Central memory CD4-positive, alpha-beta T cell (primary cell): ENCODE results near the gene ZACN.
"Not testable (repeated sequence)": the region's sequence is repeated elsewhere in the genome, so short reads cannot be mapped to it uniquely, and the experiment has no call there.

Experiments used
- DNase-seq: peaks from one replicate; pipeline ENCODE4 v3.0.0; 2022
- total RNA-seq, 3 experiments: gene quantifications; one replicate each; lab custom pipeline; 2026; lab: John Stamatoyannopoulos, UW

The ZACN gene
- 0 to 4.2 (median 0.16) reads per million in 3 experiments for total RNA-seq

DNA sequence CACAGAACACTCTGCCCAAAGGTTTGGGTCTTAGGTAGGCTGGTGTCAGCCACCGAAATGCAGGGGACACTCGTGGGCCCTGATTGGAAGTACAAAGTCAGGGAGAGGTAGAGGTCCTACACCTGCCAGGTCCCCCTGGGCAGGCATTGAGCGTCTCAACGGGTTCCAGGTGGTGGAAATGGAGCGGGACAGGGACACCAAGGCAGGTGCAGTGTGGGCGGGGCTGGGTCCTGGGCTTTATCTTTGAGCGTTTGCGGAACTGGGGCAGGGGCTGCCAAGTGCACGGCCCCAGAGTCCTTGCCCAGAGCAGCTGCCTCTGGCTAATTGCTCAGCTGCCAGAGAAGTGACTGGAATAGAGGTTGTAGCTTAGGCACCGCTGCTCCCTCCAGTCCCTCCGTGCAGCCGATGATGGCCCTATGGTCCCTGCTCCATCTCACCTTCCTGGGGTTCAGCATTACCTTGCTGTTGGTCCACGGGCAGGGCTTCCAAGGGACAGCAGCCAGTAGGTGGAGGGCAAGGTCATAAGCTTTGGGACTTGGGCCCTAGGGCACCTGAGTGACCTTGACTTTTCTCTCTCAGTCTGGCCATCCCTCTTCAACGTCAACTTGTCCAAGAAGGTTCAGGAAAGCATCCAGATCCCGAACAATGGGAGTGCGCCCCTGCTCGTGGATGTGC, at the start of gene ZACN:
Gene ZACN, plus strand, starts transcription at position 323 of the 675 bp plus-strand sequence. Its CDS starts 83 bp downstream, at position 406.
- DNase-seq = no peak

DNA sequence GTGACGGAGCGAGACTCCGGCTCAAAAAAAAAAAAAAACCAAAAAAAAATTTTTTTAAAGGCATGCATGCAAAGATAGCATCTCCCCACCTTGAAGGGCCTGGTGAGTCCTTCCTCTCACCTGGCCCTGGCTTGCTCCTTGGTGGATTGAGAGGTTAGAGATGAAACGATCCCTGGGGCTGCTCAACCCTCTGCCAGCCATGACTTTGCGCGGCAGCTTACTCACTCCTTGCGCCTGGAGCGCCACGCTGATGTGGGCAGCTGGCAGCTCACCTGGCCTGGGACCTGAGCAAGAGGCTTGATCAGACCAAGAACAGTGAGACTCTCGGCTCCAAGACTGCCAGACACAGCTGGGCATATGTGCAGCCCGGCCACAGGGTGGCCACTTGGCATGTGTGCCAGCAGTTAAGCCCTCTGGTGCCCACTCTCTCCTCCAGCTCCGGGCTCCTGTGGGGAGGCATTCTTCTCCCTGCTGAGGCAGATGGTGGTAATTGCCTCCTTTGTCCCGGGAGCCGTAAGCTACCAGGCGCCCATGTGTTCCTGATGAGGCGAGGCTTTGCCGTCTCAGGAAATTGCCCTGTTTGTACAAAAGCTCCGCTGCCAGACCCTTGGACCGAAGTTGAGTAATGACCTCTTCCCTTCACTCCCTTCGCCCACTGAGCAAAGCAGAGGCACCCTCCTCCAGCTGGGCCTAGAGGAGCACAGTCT, 46.8 kb upstream of the ZACN start:
- DNase-seq = no peak

DNA sequence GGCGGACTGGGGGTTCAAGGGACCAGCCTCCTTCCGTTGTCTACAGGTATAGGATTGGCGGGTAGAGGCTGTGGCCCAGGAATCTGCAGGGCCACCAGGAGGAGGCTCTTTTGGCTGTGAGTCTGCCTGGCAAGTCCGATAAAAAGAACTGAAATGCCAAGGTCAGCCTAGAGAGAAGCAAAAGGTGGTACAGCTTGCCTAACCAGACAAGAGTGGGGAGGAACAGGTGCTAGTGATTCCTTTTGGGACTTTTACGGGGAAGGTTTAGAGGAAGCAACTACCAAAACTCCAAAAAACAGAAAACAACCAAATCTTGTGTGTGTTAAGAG, 46.2 kb upstream of the ZACN start:
- DNase-seq = no peak

DNA sequence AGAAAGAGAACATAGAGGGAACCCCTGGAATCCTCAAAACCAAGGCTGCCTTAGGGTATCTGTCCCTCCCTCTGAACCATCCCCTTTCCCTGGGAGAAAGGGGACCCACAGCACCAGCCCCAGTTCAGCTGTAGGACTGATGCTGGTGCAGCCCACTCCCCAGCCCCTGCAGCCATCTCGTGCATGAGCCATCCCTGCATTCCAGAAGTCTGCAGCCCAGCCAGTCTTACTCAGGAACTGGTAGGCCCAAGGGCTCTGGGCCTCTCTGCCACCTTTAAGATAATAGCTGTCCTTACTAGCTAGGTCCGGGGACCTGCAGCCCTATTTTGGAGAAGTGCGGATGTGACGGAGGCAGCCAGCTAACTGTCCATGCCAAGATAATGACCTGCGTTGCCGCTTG, 45.8 kb upstream of the ZACN start:
- no peak for DNase-seq

DNA sequence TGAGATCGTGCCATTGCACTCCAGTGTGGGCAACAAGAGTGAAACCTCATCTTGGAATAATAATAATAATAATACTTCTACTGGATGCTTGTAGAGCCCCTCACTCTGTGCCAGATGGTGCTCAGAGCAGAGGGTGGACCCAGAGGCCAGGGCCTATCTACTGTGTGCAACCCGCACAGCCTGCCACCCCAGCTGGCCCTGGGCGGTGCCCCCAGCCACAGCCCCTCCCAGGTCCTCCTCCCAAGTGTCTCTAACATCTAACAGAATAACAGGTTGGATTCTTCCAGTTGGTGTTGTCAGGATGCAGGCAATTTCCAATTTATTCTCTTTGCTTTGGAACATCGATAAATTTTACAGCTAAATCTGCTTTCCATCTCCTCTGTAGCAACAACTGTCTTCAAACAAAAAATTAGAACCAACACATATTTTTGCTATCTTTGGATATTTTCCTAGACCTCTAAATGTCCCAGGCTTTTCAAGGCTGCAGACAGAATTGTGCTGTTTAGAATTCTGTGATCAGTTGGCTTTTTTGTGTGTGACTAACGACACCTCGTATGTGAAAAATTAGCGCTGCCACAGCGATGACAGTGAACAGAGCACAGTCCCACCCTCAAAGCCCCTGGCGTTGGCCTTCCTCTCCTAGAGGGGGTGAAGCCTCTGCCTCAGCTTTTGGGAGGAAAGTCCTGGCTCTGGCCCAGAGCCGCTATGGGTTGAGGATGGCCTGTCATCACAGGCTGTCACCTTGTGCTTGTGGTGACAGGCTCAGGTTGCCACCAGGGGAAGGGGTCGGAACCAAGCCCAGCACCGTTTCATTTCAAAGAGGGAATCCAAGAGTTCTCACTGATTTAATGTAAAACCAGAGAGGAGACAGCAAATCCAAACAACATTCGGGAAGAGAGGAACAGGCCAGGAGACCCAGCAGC, 44.3 kb upstream of the ZACN start:
- no peak for DNase-seq

DNA sequence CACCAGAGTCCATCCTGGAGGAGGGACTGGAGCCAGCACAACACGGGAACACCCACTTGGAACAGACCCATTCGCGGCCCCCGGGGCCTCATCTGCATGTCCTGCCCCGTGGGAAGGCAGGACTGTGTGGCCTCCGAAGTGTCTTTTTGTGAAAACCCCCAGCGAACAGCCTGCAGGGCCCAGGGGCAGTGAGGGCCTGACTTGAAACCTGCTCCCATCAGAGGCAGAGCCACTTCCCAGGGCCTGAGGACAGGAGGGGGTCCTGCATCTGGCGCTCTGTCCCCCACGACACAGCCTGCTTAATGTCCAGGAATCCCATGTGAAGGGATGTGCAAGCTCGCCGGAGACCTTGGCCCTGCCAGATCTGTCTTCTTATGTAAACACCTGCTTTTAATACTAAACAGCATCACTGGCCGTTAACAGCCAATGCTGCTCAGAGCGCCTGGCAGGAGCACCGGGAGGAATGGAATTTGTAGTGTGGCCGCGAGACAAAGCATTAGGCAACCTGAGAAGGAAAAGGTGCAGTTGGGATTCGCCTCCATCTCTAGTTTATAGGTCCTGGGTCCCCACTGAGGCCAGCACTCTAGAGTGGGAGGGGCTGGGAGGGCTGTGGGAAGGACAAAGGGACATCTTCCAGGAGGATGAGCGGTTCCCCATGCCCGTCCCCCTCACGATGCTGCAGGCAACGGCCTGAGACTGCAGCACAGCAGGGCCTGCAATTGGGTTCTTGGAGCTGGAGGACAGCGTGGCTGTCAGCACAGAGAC, 42.3 kb upstream of the ZACN start:
- DNase-seq = no peak

DNA sequence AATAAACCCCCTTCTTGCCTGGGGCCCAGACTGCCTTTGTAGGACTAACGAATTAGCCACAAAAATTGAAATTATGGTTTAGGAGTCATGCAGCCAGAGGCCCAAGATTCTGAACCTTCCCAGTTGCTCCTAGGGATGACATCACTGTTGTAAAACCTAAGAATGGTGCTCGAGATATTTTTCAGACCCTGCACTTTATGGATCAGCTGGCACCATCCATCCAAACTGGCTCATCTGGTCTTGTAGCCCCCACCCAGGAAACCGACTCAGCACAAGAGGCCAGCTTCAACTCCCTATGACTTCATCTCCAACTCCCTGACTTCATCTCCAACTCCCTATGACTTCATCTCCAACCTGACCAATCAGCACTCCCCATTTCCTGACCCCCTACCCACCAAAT, 40.9 kb upstream of the ZACN start:
- DNase-seq = no peak

DNA sequence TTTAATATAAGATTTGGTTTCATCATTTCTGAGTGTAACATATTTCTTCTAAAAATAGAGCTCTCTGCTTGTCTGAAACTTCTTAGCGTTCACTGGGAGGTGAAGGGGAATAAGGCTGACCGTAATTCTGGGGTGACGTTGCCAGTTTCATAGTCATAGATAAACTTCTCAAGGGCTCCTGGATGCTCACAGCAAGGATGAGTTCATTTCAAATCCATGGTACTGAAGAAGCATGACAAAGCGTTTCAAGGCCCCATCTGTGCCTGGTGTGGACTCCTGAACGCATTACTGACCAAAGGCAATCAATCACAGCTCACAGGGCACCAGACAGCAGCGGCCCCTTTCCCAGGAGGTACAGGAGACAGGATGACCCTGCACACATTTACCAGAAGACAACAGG, 39.9 kb upstream of the ZACN start:
- no peak for DNase-seq

DNA sequence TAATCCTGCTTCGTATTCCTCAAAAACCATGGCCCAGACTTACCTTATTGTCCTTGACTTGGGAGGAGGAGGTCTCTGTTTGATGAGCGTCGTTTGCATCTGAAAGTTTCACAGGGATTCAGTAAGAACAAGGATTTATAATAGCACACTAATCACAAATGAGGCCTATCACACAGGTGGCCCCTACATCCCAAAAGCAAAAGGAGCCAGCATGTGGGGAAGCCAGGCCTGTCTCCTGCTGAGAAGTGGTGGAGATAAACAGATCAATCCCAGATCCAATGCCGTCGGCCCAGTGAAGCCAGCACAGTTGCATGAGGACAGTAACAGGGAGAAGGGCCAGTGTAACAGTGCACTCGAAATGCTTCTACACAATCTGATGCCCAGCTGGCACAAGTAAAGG, 38.6 kb upstream of the ZACN start:
- no peak for DNase-seq

DNA sequence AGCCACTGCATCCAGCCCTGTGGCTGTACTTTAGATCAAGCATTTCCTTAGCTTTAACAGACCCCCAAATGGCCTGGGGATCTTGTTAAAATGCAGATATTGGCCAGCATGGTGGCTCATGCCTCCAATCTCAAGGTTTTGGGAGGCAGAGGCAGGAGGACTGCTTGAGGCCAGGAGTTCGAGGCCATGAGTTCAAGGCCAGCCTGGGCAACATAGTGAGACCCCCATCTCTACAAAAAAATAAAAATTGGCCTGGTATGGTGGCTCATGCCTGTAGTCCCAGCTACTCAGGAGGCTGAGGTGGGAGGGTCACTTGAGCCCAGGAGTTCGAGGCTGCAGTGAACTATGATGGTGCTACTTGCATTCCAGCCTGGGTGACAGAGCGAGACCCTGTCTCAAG, 36.1 kb upstream of the ZACN start:
- DNase-seq = not testable (repeated sequence)

DNA sequence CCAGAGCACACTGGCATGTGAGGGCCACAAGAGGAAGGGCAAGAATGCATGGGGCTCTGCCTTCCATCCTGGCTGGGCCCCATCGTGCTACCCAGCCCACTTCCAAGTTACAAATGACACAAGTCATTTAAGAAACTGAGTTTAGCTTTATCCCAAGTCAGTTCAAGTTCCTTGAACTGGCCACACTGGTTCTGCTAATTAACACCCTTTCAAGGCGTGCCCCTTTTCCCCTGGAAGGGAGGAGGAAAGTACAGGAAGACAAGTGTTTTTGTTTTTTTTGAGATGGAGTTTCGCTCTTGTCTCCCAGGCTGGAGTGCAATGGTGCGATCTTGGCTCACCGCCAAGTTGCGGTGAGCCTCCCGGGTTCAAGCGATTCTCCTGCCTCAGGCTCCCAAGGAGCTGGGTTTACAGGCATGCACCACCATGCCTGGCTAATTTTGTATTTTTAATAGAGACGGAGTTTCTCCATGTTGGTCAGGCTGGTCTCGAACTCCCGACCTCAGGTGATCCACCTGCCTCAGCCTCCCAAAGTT, 34.4 kb upstream of the ZACN start:
- DNase-seq = not testable (repeated sequence)

DNA sequence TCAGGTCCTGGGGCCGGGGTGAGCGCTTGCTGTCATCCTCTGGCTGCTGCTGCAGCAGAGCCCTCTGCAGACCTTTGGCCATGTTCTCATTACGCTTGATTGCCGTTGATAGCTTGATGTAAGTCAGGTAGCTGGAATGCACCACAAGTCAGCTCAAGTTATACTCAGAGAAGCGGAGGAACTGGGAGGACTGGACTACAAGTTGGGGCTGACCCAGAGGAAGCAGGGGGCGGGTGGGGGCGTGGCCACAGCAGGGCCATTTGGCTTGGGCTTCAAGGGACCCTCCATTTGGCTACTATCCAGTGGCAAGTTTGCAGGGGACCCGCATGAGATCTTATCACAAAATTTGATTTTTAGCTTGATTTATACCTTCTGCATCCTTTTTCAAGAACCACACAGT, 32.9 kb upstream of the ZACN start:
- no peak for DNase-seq

DNA sequence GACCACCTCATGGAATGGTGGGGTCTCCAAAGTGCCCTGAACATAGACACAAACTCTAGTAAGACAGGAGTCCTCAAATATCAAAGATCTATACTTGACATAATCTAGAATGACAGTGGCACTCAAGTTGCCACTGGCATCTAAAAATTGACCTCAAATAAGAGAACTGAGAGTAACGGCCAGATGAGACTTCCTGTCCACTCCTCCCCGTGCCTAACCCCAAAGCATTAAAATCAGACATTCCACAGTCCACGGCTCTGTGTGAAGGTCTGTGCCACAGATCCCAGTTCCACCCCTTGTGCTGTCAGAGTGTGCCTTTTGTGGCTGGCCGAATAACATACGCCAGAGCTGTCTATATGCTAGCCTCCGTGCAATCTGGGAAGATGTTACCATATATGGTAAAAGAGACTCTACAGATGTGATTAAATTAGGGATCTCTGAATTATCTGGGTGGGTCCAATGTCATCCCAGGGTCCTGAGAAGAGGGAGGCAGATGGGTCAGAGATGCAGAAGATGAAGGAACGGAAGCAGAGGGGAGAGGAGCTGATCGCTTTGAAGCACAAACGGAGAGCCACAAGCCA, 30.9 kb upstream of the ZACN start:
- no peak for DNase-seq

DNA sequence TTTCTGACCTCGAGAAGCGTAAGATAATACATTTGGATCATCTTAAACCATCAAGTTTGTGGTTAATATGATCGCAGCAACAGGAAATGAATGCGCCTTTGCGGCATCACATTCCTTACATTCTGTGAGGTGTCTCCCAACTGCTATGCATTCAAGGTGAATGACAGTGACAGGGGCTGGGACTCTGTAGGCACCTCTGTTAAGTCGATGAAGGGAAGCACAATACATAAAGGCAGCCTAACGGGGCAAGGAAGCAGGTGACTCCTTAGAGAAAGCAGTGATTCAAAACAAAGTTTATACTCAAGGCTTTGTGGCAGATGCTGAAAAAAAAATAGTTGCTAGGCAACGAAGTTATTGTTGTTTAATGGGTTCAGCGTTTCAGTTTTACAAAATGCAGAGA, 30.3 kb upstream of the ZACN start:
- DNase-seq = peak; percentile 25

DNA sequence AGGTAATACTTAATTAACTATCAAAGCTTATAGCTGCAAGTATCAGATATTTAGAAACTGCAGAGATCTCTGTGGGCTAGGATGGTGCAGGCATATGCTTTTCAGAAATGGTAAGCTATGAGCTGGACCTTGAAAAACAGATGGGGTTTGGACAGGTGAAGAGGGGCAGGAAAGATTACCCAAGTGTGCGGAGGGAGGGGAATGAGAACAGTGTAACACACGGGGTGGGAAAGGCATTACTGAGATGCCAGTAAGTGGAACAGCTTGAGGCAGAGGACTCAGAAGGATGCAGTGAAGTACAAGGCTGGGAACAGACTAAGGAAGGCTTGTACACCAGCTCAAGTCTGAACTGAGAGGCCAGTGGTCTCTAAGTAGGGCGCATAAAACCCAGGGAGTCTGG, 29.7 kb upstream of the ZACN start:
- DNase-seq = no peak

DNA sequence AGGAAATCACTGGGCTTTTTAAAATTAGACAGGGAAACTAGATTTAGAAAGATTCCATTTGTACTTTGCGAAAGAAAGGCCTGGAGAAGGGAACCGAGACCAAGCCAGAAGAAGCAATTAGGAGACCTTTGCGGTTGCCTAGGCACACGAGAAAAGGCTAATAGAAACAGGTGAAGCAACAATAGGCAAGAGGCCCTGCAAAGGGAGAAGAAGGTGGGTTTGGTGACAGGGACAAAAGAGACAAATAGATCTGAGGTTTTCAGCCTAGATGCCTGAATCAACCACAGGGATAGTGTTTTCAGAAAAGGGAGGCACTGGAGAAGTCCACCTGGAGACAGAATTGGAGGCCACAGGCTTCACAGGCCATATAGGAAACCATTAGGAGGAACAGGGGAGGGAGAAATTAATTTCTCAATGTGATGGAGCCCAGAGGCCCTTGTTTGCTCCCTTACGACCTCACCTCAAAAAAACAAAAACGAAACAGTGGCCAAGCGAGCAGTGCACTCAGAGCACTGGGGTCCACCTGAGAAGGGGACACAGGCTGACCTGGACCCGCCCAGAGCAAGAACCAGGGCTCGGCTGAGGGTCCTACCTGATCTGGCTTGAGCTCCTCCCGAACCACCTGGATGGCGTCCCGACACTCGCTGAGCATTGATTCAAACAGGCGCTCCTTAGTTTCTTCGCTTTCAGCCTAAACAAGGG, 29.0 kb upstream of the ZACN start:
- no peak for DNase-seq

DNA sequence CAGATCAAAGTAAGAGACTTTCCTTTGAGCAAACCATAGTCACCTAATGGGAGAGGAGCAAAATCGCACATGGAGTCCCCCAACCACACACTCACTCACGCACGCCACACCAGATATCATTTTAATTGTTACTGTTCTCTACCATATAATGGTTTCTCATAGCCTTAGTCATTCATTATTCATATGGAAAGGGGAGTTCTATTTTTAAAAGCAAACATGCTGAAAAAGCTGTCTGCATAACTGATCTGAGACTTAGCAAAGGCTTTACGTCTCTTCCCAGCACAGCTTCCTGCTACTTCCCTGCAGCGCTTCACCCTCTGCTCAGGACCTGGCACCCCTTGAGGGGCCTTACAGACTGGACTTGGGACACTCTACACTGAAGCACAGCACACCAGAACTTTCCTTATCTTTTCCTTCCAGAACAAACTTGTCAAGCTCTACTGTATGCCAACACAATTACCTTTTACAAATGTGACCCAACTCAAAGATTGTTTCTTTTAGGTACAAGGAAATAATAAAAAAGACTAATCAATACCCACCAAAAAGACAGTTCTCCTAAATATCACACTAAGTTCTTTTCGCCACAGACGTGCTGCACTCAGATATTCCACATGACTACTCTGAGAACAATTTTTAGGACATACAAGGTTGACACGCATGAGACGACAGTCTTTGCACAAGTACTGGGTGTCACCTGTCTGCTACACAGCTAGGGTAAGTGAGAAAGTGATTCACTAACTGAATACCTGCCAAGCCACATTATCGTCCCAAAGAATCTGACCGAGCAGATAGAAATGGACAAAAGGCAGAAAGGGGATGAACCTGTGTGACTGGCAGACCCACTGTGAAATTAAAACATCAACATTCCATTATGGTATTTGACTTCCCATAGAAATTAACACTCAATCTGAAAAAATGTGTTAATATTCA, 28.2 kb upstream of the ZACN start:
- DNase-seq = no peak

DNA sequence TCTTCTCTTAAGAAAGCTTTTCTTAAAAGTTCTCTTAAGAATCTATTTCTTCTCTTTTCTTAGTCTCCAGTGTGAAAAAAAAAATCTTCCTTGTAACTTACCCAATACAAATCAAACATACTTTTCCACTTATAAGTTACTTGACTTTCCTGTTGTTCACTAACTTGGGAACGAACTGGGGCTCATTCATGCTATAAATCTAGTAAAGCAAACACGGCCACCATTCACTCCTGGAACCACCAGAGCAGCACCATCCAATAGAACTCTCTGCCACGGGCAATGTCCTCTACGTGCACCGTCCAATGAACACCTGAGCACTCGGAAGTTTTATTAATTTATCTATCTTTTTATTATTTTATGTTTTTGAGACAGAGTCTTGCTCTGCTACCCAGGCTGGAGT, 27.4 kb upstream of the ZACN start:
- no peak for DNase-seq

DNA sequence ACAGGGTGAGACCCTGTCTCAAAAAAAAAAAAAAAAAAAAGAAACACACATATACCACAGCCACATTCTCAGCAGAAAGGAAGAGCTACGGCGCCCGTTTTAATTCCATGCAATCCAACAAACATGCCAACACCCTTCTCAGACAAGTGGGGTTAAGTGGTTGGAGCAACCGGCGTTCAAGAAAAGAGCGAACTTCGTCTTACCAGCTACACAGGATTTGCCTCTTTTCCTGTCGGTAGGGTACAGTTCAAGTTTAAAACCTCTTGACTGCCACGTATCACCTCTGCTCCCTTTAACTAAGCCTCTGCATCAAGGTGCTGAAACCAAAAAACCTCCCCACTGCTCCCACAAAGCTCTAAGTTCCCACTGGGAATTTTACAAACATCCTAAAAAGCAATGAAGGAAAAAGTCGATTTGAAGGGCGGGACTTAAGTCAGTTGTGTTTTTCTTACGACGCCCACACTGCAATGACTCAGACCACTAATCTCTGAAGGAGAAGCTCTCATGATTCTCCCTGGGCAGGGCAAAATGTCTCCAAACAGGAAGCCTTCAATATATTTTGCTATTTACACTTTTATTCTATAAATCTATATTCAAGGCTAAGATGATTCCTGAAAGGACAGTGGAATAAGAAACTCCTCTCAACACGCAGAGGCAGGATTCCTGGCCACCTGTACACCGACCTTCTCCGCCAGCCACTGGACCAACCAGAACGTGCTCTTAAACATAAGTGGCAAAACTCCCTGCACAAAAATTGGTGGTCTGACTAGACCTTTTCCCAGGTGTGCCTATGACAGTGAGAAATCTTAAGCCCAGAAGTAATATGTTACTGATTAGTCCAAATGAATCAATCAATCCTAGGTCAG, 25.5 kb upstream of the ZACN start:
- no peak for DNase-seq
